IMR-90 (cell line): ENCODE results near the gene EYS. TPM values are rescaled to one million over a fixed set of nuclear protein-coding genes. Genes with fewer than 3 reads are reported as not detected.

ENCODE experiments used
- ATAC-seq: fragments of 200-7000 bp; cut with Tn5 transposase; 2 replicates; pipeline ENCODE4 v1.9.1; 2020; ENCODE audit warnings: low read depth, mild to moderate bottlenecking, moderate library complexity
- BruUV-seq: library from RNA; stranded (reverse); fragments of 400-500 nt; replicated peaks from 2 replicates; lab custom pipeline; 2021; lab: Mats Ljungman, UMichigan
- CTCF ChIA-PET: fragments of 300-600 bp; formaldehyde crosslinking; extraction: SDS; loops from one replicate; lab custom pipeline; 2021; ENCODE audit warnings: antibody characterized with exemption; lab: Yijun Ruan, JAX
- POLR2A ChIA-PET: fragments of 300-600 bp; sonication (Branson Sonifier 250); formaldehyde crosslinking; loops from one replicate; lab custom pipeline; 2022; ENCODE audit warnings: antibody characterized with exemption; ENCODE audit not compliant: unreplicated experiment; lab: Charles Lee
- DNase-seq: peaks from one replicate; pipeline ENCODE4 v3.0.0; 2013
- H2AFZ ChIP-seq: replicated peaks from 2 replicates; pipeline ENCODE3; 2013; ENCODE audit warnings: low read length, mild to moderate bottlenecking; ENCODE audit not compliant: poor library complexity
- H2AK5ac ChIP-seq: 2 replicates; pipeline ENCODE4 v1.6.1; 2013; ENCODE audit warnings: low read depth, low read length, inconsistent platforms
- H2AK9ac ChIP-seq: replicated peaks from 2 replicates; pipeline ENCODE3; 2013; ENCODE audit warnings: mild to moderate bottlenecking, low read depth, low read length, moderate library complexity; ENCODE audit not compliant: poor library complexity
- H2BK120ac ChIP-seq: 2 replicates; pipeline ENCODE4 v1.6.1; 2013; ENCODE audit warnings: low read depth, low read length, inconsistent platforms
- H2BK15ac ChIP-seq: 3 replicates; pipeline ENCODE4 v1.6.1; 2013; ENCODE audit warnings: low read depth, low read length, inconsistent platforms
- H2BK20ac ChIP-seq: 2 replicates; pipeline ENCODE4 v1.6.1; 2013; ENCODE audit warnings: low read depth, mild to moderate bottlenecking, inconsistent platforms, low read length, moderate library complexity
- H2BK5ac ChIP-seq: 2 replicates; pipeline ENCODE4 v1.6.1; 2013; ENCODE audit warnings: mild to moderate bottlenecking, low read depth, low read length, inconsistent platforms; ENCODE audit not compliant: poor library complexity, severe bottlenecking
- H3K14ac ChIP-seq: replicated peaks from 2 replicates; pipeline ENCODE4 v1.6.1; 2013; ENCODE audit warnings: low read depth, low read length, inconsistent platforms
- H3K18ac ChIP-seq: 2 replicates; pipeline ENCODE4 v1.6.1; 2013; ENCODE audit warnings: low read depth, low read length, control low read depth
- H3K23ac ChIP-seq: 2 replicates; pipeline ENCODE4 v1.6.1; 2013; ENCODE audit warnings: low read depth, low read length, inconsistent platforms
- H3K27ac ChIP-seq: 2 replicates; pipeline ENCODE4 v1.5.1; 2013; ENCODE audit warnings: mild to moderate bottlenecking, control low read depth, low read length; ENCODE audit not compliant: insufficient read depth
- H3K27me3 ChIP-seq: 2 replicates; pipeline ENCODE4 v1.6.1; 2013; ENCODE audit warnings: low read length; ENCODE audit not compliant: control insufficient read depth, insufficient read depth
- H3K36me3 ChIP-seq: 2 replicates; pipeline ENCODE4 v1.6.1; 2013; ENCODE audit warnings: low read length, mixed read lengths; ENCODE audit not compliant: control insufficient read depth, insufficient read depth
- H3K4ac ChIP-seq: 2 replicates; pipeline ENCODE4 v1.6.1; 2013; ENCODE audit warnings: low read depth, low read length, inconsistent platforms
- H3K4me1 ChIP-seq: 2 replicates; pipeline ENCODE4 v1.6.1; 2013; ENCODE audit warnings: low read length, mixed read lengths; ENCODE audit not compliant: control insufficient read depth, insufficient read depth
- H3K4me2 ChIP-seq: 2 replicates; pipeline ENCODE4 v1.6.1; 2013; ENCODE audit warnings: low read depth, mild to moderate bottlenecking, control low read depth, low read length, moderate library complexity
- H3K4me3 ChIP-seq: 2 replicates; pipeline ENCODE4 v1.5.1; 2013; ENCODE audit warnings: low read depth, mild to moderate bottlenecking, control low read depth, low read length, moderate library complexity; ENCODE audit not compliant: insufficient read depth
- H3K56ac ChIP-seq: 2 replicates; pipeline ENCODE4 v1.6.1; 2013; ENCODE audit warnings: low read length, inconsistent platforms; ENCODE audit not compliant: insufficient read depth; ENCODE audit errors: extremely low read depth
- H3K79me1 ChIP-seq, 2 experiments: 2 replicates each; pipeline ENCODE4 v1.6.1; 2013; ENCODE audit warnings: low read length in 2 of 2, inconsistent platforms in 1 of 2, low read depth in 1 of 2
- H3K9ac ChIP-seq: 2 replicates; pipeline ENCODE4 v1.6.1; 2013; ENCODE audit warnings: low read depth, low read length, control low read depth
- H3K9me1 ChIP-seq: 2 replicates; pipeline ENCODE4 v1.6.1; 2013; ENCODE audit warnings: low read length, inconsistent platforms; ENCODE audit not compliant: insufficient read depth
- H3K9me3 ChIP-seq: 2 replicates; pipeline ENCODE4 v1.6.1; 2013; ENCODE audit warnings: low read length; ENCODE audit not compliant: control insufficient read depth, insufficient read depth
- H4K20me1 ChIP-seq: 2 replicates; pipeline ENCODE4 v1.6.1; 2013; ENCODE audit warnings: low read length, inconsistent platforms; ENCODE audit not compliant: insufficient read depth
- H4K5ac ChIP-seq: 2 replicates; pipeline ENCODE4 v1.6.1; 2013; ENCODE audit warnings: mild to moderate bottlenecking, low read depth, low read length, control low read depth
- H4K8ac ChIP-seq, 2 experiments: 2 replicates each; pipeline ENCODE4 v1.6.1; 2013; ENCODE audit warnings: low read depth in 2 of 2, low read length in 2 of 2, control low read depth in 1 of 2, inconsistent platforms in 1 of 2
- H4K91ac ChIP-seq: 2 replicates; pipeline ENCODE4 v1.6.1; 2013; ENCODE audit warnings: low read depth, low read length, inconsistent platforms; ENCODE audit not compliant: insufficient read depth
- BHLHE40 ChIP-seq: fragments of 150-350 bp; IDR thresholded peaks from 2 replicates; pipeline ENCODE4 v1.6.1; 2016; ENCODE audit warnings: mild to moderate bottlenecking, low read depth, low read length
- CEBPB ChIP-seq: IDR thresholded peaks from 2 replicates; pipeline ENCODE4 v1.6.1; 2012; ENCODE audit warnings: low read depth, low read length, improper control_type of control experiment
- CHD1 ChIP-seq: IDR thresholded peaks from 2 replicates; pipeline ENCODE4 v1.6.1; 2012; ENCODE audit warnings: low read depth, low read length, improper control_type of control experiment
- CTCF ChIP-seq: conservative IDR thresholded peaks from 2 replicates; pipeline ENCODE4 v1.5.1; 2012; ENCODE audit warnings: mild to moderate bottlenecking, low read depth, low read length, improper control_type of control experiment
- FOS ChIP-seq: fragments of 150-350 bp; IDR thresholded peaks from 2 replicates; pipeline ENCODE4 v1.6.1; 2016; ENCODE audit warnings: low read depth, low read length
- MAFK ChIP-seq: IDR thresholded peaks from 2 replicates; pipeline ENCODE4 v1.6.1; 2012; ENCODE audit warnings: low read depth, low read length, improper control_type of control experiment
- MAZ ChIP-seq: IDR thresholded peaks from 2 replicates; pipeline ENCODE4 v1.6.1; 2012; ENCODE audit warnings: low read depth, mild to moderate bottlenecking, low read length, improper control_type of control experiment, moderate library complexity, borderline replicate concordance
- MXI1 ChIP-seq: IDR thresholded peaks from 2 replicates; pipeline ENCODE4 v1.6.1; 2012; ENCODE audit warnings: low read depth, mild to moderate bottlenecking, low read length, moderate library complexity, borderline replicate concordance
- NFE2L2 ChIP-seq: fragments of 150-350 bp; IDR thresholded peaks from 2 replicates; pipeline ENCODE4 v1.6.1; 2016; ENCODE audit warnings: low read depth, mild to moderate bottlenecking, low read length
- POLR2A ChIP-seq: IDR thresholded peaks from 2 replicates; pipeline ENCODE4 v1.6.1; 2012; ENCODE audit warnings: mild to moderate bottlenecking, low read depth, low read length
- RAD21 ChIP-seq: IDR thresholded peaks from 2 replicates; pipeline ENCODE4 v1.6.1; 2012; ENCODE audit warnings: low read length, improper control_type of control experiment
- RCOR1 ChIP-seq: IDR thresholded peaks from 2 replicates; pipeline ENCODE4 v1.6.1; 2012; ENCODE audit warnings: mild to moderate bottlenecking, low read length, improper control_type of control experiment; ENCODE audit not compliant: insufficient replicate concordance
- RFX5 ChIP-seq: IDR thresholded peaks from 2 replicates; pipeline ENCODE4 v1.8.0; 2012; ENCODE audit warnings: low read depth, mild to moderate bottlenecking, low read length, moderate library complexity
- SMC3 ChIP-seq: fragments of 150-350 bp; IDR thresholded peaks from 2 replicates; pipeline ENCODE4 v1.6.1; 2016; ENCODE audit warnings: low read depth, mild to moderate bottlenecking, antibody characterized with exemption, low read length, moderate library complexity
- USF2 ChIP-seq: fragments of 150-350 bp; IDR thresholded peaks from 2 replicates; pipeline ENCODE4 v1.6.1; 2017; ENCODE audit warnings: mild to moderate bottlenecking, antibody characterized with exemption, low read length, low read depth
- WGBS, 2 experiments: methylation state at CpG; one replicate each; pipeline versions ENCODE4 v1.1.5 to v1.1.7; 2013; ENCODE audit warnings: missing lambda C conversion rate in 2 of 2; ENCODE audit not compliant: insufficient read length in 1 of 2; ENCODE audit errors: extremely low coverage in 2 of 2; 5-methylcytosine and 5-hydroxymethylcytosine counted together
- dilution Hi-C: fragments of 300-500 bp; cut with HindIII; formaldehyde crosslinking; loops from one replicate; pipeline ENCODE4 v1.14.3; 2018; ENCODE audit warnings: low sequenced_read_pairs; ENCODE audit not compliant: unreplicated experiment
- in situ Hi-C: fragments of 300-500 bp; cut with MboI; formaldehyde crosslinking; loops from 3 replicates; pipeline ENCODE4 v1.14.3; 2019; ENCODE audit warnings: low sequenced_read_pairs, inconsistent platforms, mixed read lengths
- intact Hi-C: fragments of 100-400 bp; cut with micrococcal nuclease; formaldehyde crosslinking; loops from 2 replicates; pipeline ENCODE4 v1.10.0; 2022
- polyA plus RNA-seq, 3 experiments: library from polyadenylated mRNA; depleted of rRNA; stranded (reverse); fragments of >200 nt; gene quantifications; 2 replicates each; pipeline ENCODE4 v1.2.3, GENCODE V29; 2012; ENCODE audit warnings: low replicate concordance in 1 of 3
- total RNA-seq: library from RNA; depleted of rRNA; stranded (reverse); fragments of >200 nt; gene quantifications from 2 replicates; pipeline ENCODE4 v1.2.3, GENCODE V29; 2012
- TF ChIP-seq, protein P1 (sequence below): fragments of 150-350 bp; IDR thresholded peaks from 2 replicates; pipeline ENCODE4 v1.6.1; 2016; ENCODE audit warnings: low read depth, mild to moderate bottlenecking, low read length, moderate library complexity, borderline replicate concordance

EYS gene
- total and polyA plus RNA-seq, 2 of the 4 experiments (the other 2 are of a cell fraction): under 0.01 TPM; not detected in 1

- Histone ChIP-seq H4K20me1 (no peaks in the 10 kb centered on the region), H3K4ac (no peak overlapping the region), H3K9me1 (no peaks in the 10 kb centered on the region), H3K9me3 (peaks cover 5% of the 10 kb centered on the region; the same call in 1 of the 2 replicates), H3K4me2 (no peak overlapping the region), H2AFZ (no peak overlapping the region), H3K18ac (no peak overlapping the region), H3K56ac (no peak overlapping the region), H3K4me1 (no peaks in the 10 kb centered on the region), H3K4me3 (no peak overlapping the region), H2BK15ac (no peak overlapping the region), H3K27ac (no peak overlapping the region), H3K79me1 (no peaks in the 10 kb centered on the region), H2AK9ac (no peak overlapping the region), H4K8ac (no peak overlapping the region), H4K91ac (no peak overlapping the region), H3K36me3 (no peaks in the 10 kb centered on the region), H2BK120ac (no peak overlapping the region), H3K14ac (no peak overlapping the region), H3K27me3 (no peaks in the 10 kb centered on the region), H2BK5ac (no peak overlapping the region), H4K5ac (no peak overlapping the region), H2AK5ac (no peak overlapping the region), H3K23ac (no peak overlapping the region), H3K9ac (no peak overlapping the region), H2BK20ac (no peak overlapping the region)
- in situ Hi-C loops: no loop called here
- ChIA-PET CTCF (no interaction called here), POLR2A (no interaction called here)
- no CpG with 5 or more reads among the region's 1 CpG for WGBS, 2 experiments
- TF ChIP-seq CEBPB: no peak
- TF ChIP-seq FOS: no peak
- no peak for TF ChIP-seq RAD21
- TF ChIP-seq NFE2L2: no peak
- TF ChIP-seq MAFK: no peak
- TF ChIP-seq CHD1: no peak
- TF ChIP-seq MAZ: no peak
- TF ChIP-seq CTCF: no peak
- no peak for TF ChIP-seq MXI1
- TF ChIP-seq SMC3: no peak
- TF ChIP-seq POLR2A: no peak
- no peak for TF ChIP-seq RFX5
- no peak for TF ChIP-seq BHLHE40
- TF ChIP-seq USF2: no peak
- TF ChIP-seq, protein P1, sequence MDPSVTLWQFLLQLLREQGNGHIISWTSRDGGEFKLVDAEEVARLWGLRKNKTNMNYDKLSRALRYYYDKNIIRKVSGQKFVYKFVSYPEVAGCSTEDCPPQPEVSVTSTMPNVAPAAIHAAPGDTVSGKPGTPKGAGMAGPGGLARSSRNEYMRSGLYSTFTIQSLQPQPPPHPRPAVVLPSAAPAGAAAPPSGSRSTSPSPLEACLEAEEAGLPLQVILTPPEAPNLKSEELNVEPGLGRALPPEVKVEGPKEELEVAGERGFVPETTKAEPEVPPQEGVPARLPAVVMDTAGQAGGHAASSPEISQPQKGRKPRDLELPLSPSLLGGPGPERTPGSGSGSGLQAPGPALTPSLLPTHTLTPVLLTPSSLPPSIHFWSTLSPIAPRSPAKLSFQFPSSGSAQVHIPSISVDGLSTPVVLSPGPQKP: no peak
- no peak for TF ChIP-seq RCOR1
- DNase-seq (no peak), ATAC-seq (no peak)
- BruUV-seq: no TSS peak
- dilution Hi-C loops: no loop called here
- intact Hi-C loops: no loop called here
Measured at GRCh38 chr6:65221153-65221552, 485.9 kb downstream of the EYS start.
